ENCODE results near the gene DIP2A.
"Not testable (repeated sequence)": the region's sequence is repeated elsewhere in the genome, so short reads cannot be mapped to it uniquely, and the experiment has no call there.

Gene DIP2A

GRCh38 chr21:46556802-46557201 lies 98.1 kb downstream of the DIP2A start:
- DNase-seq (ENCODE audit: low read depth, low spot score): no peak

- no peak for DNase-seq (ENCODE audit: low read depth, low spot score)
Observed at GRCh38 chr21:46557469-46557868, 98.8 kb downstream of the DIP2A start.

- DNase-seq (ENCODE audit: low read depth, low spot score): no peak
Observed at GRCh38 chr21:46557919-46558392, 99.3 kb downstream of the DIP2A start.

GRCh38 chr21:46559291-46559983 lies 100.7 kb downstream of the DIP2A start:
- no peak for DNase-seq (ENCODE audit: low read depth, low spot score)

- DNase-seq (ENCODE audit: low read depth, low spot score): no peak
Observed at GRCh38 chr21:46560568-46561444, 102.1 kb downstream of the DIP2A start.

GRCh38 chr21:46561445-46562090 lies 102.9 kb downstream of the DIP2A start:
- no peak for DNase-seq (ENCODE audit: low read depth, low spot score)

GRCh38 chr21:46562472-46562871 lies 103.8 kb downstream of the DIP2A start:
- DNase-seq (ENCODE audit: low read depth, low spot score): no peak

GRCh38 chr21:46562964-46563607 lies 104.4 kb downstream of the DIP2A start:
- DNase-seq (ENCODE audit: low read depth, low spot score): no peak

GRCh38 chr21:46564391-46564790 lies 105.7 kb downstream of the DIP2A start:
- DNase-seq (ENCODE audit: low read depth, low spot score): no peak

GRCh38 chr21:46567348-46567747 lies 108.7 kb downstream of the DIP2A start:
- no peak for DNase-seq (ENCODE audit: low read depth, low spot score)

- no peak for DNase-seq (ENCODE audit: low read depth, low spot score)
Observed at GRCh38 chr21:46568562-46568961, 109.9 kb downstream of the DIP2A start.

- no peak for DNase-seq (ENCODE audit: low read depth, low spot score)
Observed at GRCh38 chr21:46569081-46569480, 110.4 kb downstream of the DIP2A start.

- no peak for DNase-seq (ENCODE audit: low read depth, low spot score)
Observed at GRCh38 chr21:46570119-46570518, 111.4 kb downstream of the DIP2A start.

GRCh38 chr21:46570631-46571030 lies 111.9 kb downstream of the DIP2A start:
- no peak for DNase-seq (ENCODE audit: low read depth, low spot score)

GRCh38 chr21:46572850-46573249 lies 114.2 kb downstream of the DIP2A start:
- DNase-seq (ENCODE audit: low read depth, low spot score): no peak

GRCh38 chr21:46577786-46578185 lies 119.1 kb downstream of the DIP2A start:
- not testable (repeated sequence) for DNase-seq (ENCODE audit: low read depth, low spot score)

- not testable (repeated sequence) for DNase-seq (ENCODE audit: low read depth, low spot score)
Observed at GRCh38 chr21:46579394-46579793, 120.7 kb downstream of the DIP2A start.

GRCh38 chr21:46581780-46582307 lies 123.2 kb downstream of the DIP2A start:
- DNase-seq (ENCODE audit: low read depth, low spot score): no peak

GRCh38 chr21:46585191-46585953 lies 126.7 kb downstream of the DIP2A start:
- DNase-seq (ENCODE audit: low read depth, low spot score): no peak

- DNase-seq (ENCODE audit: low read depth, low spot score): no peak
Observed at GRCh38 chr21:46594276-46594675, 135.6 kb downstream of the DIP2A start.

GRCh38 chr21:46596201-46596600 lies 137.5 kb downstream of the DIP2A start:
- no peak for DNase-seq (ENCODE audit: low read depth, low spot score)
